Heart right ventricle (tissue), 16 donors: ENCODE measurements around the gene INPP1. TPM values are rescaled to one million over a fixed set of nuclear protein-coding genes. Genes with fewer than 3 reads are reported as not detected.

Experiments used
- ATAC-seq, 8 donors: fragments of 200-7000 bp; cut with Tn5 transposase; one replicate each; pipeline ENCODE4 v1.9.1; 2020; ENCODE audit warnings: mild to moderate bottlenecking in 8 of 8, moderate library complexity in 8 of 8, moderate number of reproducible peaks in 1 of 8
- DNase-seq, 2 donors: peaks; one replicate each; pipeline ENCODE4 v3.0.0-alpha.2; 2020
- H3K27ac ChIP-seq, 10 donors: fragments of 200-600 bp; sonication (generic) in 2 of 10; one replicate each; pipeline versions ENCODE4 v1.5.0 to v1.8.0; 2020 to 2022; ENCODE audit warnings: mild to moderate bottlenecking in 3 of 10
- H3K27me3 ChIP-seq, 7 donors: fragments of 200-600 bp; one replicate each; pipeline ENCODE4 v1.8.0; 2021 to 2022; ENCODE audit warnings: mild to moderate bottlenecking in 2 of 7
- H3K36me3 ChIP-seq, 9 donors: fragments of 200-600 bp; sonication (generic) in 1 of 9; one replicate each; pipeline versions ENCODE4 v1.5.0 to v1.8.0; 2020 to 2022; ENCODE audit warnings: mild to moderate bottlenecking in 2 of 9
- H3K4me1 ChIP-seq, 9 donors: fragments of 200-600 bp; sonication (generic) in 1 of 9; one replicate each; pipeline versions ENCODE4 v1.5.0 to v1.8.0; 2020 to 2022; ENCODE audit warnings: mild to moderate bottlenecking in 4 of 9
- H3K4me3 ChIP-seq, 10 donors: fragments of 200-600 bp; sonication (generic) in 2 of 10; one replicate each; pipeline versions ENCODE4 v1.5.0 to v1.8.0; 2020 to 2022; ENCODE audit warnings: mild to moderate bottlenecking in 7 of 10, moderate library complexity in 2 of 10
- H3K9me3 ChIP-seq, 11 donors: fragments of 200-600 bp in 10 of 11; sonication (generic) in 2 of 11; one replicate each; pipeline versions ENCODE4 v1.5.0 to v1.8.0; 2013 to 2022; ENCODE audit warnings: mild to moderate bottlenecking in 2 of 11, control low read depth in 1 of 11, moderate library complexity in 1 of 11
- WGBS, 2 donors: extraction: QIAGEN DNeasy Blood & Tissue Kit; methylation state at CpG; one replicate each; pipeline ENCODE4 v1.1.7; 2013; ENCODE audit warnings: inconsistent platforms in 1 of 2; 5-methylcytosine and 5-hydroxymethylcytosine counted together
- intact Hi-C, 10 donors: fragments of 100-400 bp; cut with DNase I; formaldehyde crosslinking; loops; one replicate each; pipeline versions ENCODE4 v1.11.1 to v1.14.2; 2022
- polyA plus RNA-seq, 2 donors: library from polyadenylated mRNA; stranded (reverse); fragments of 200-250 nt; gene quantifications; one replicate each; pipeline ENCODE4 v1.2.3, GENCODE V29; 2013
- total RNA-seq, 10 donors: library from RNA; stranded (reverse); fragmentation: NEBNext Ultra II Directional in 3 of 10; extraction: Animal tissue kit (Norgen Biotek cat#: 25700) in 3 of 10; gene quantifications; one replicate each; pipeline versions ENCODE4 v1.2.1 to v1.2.4, GENCODE V29; 2021 to 2023
- TF ChIP-seq, protein P1 (sequence below), 9 donors: fragments of 200-600 bp; sonication (generic) in 2 of 9; IDR thresholded peaks; one replicate each; pipeline versions ENCODE4 v1.5.0 to v1.8.0; 2021 to 2022; ENCODE audit warnings: antibody characterized with exemption in 9 of 9, mild to moderate bottlenecking in 5 of 9, moderate library complexity in 1 of 9
- donor health status: Arrhythmogenic right ventricular cardiomyopathy.
- donor health status: ischemic (EF 13 %, LVEDD 7.1; RV severe dilation, severe dysfunction).
- donor health status: healthy with polysubstance abuse.
- donor health status: DM: no; HTN: yes; CAD: no.
- donor health status: DM: no; HTN: no; CAD: no.
- donor health status: ischemic (EF 25% LVEDD 6.9; RV normal size, moderate dysfunction).
- donor health status: ischemic (EF 25% LVEDD 5.7; RV mildly dilated, moderate dysfunction).
- donor health status: healthy.
- donor health status: DM: yes; HTN: yes; CAD: no.
- donor health status: Ischemic cardiomyopathy.
- donor health status: ischemic (EF 35%, LVEDD 5.7; RV mildly dilated, moderate dysfunction).
- donor health status: nonischemic (EF 11% LVEDD 7.7; RV severe dilation, severe dysfunction).
- donor health status: DM: yes; HTN: yes; CAD: no.
- donor health status: PGD.
- donor health status: ischemic (EF 29% LVEDD 5.4; RV normal size, mild dysfunction).
- donor health status: nonischemic (EF 23%, LVEDD 6.1; RV moderate dilation, normal function).

Gene INPP1
- total and polyA plus RNA-seq, 12 donors: 10.4 to 29.5 (median 16.6) TPM

DNA sequence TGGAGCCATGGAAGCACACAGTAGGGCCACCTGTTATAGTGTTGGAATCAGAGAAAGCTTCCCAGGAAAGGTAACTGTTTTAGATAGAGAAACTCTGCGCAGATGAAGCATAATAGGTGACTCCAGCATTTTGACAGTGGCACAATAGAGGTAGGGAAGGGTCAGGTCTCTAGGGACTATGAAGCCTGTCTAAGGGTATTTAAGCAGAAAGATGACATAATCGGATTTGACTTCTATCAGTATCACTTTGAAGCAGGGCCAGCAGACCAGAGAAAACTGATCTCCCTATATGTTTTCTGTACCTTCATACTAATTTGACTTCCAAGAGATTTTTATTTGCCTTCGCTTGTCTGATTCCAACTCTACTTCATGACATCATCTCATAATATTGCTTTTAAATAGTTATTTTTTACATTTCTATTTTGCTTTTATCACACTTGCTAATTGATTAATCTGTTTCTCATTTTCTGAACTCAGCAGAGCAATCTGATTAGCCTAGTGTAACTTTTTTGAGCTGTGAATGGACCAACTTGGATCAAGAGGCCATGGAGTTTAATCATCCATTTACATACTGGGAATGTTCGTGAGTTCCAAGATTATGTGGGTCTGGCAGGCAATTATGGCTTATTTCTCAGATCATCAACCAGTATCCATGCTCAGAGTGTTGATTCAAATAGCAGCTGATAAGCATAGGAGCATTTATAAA lies 15.4 kb upstream of the INPP1 start:
- Histone ChIP-seq H3K4me1 (no peaks in the 10 kb centered on the region), H3K4me3 (no peak overlapping the region), H3K36me3 (no peaks in the 10 kb centered on the region), H3K9me3 (no peaks in the 10 kb centered on the region), H3K27ac (no peak overlapping the region), H3K27me3 (no peaks in the 10 kb centered on the region)
- WGBS, 2 donors: 77 to 81% methylated on average over 4 of the region's 4 CpGs
- no peak for DNase-seq
- TF ChIP-seq, protein P1, sequence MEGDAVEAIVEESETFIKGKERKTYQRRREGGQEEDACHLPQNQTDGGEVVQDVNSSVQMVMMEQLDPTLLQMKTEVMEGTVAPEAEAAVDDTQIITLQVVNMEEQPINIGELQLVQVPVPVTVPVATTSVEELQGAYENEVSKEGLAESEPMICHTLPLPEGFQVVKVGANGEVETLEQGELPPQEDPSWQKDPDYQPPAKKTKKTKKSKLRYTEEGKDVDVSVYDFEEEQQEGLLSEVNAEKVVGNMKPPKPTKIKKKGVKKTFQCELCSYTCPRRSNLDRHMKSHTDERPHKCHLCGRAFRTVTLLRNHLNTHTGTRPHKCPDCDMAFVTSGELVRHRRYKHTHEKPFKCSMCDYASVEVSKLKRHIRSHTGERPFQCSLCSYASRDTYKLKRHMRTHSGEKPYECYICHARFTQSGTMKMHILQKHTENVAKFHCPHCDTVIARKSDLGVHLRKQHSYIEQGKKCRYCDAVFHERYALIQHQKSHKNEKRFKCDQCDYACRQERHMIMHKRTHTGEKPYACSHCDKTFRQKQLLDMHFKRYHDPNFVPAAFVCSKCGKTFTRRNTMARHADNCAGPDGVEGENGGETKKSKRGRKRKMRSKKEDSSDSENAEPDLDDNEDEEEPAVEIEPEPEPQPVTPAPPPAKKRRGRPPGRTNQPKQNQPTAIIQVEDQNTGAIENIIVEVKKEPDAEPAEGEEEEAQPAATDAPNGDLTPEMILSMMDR (IDR thresholded peaks at IDR 0.05): no peak
- intact Hi-C loops: loop anchor here in 3 of 10 donors (5.0 kb wide), 2 partner anchors 39 to 44 kb away; no protein-coding TSS in a partner anchor
- no peak for ATAC-seq

DNA sequence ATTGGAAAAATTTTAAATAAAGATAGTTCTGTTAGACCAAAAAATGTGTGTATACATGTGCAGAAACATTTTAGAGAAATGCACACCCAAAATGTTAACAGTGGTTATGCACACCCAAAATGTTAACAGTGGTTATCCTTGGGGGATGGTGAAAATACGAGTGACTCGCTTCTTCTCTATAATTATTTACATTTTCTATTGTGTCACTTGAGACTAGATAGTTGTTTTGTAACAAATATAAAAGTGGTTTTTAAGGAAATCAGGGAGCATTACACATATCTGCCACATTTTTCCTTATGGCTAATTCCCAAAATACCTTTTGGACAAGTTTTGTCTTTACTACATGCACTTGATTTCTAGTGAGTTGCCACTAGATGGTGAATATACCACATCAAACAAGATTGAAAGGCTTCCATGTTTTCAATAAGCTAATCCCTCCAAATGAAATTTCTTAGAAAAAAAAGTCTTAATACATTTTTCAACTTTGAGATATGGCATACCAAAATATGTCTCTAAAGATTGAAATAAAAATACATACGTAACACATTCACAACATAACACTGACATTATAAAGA lies 14.7 kb upstream of the INPP1 start:
- TF ChIP-seq, protein P1 (IDR thresholded peaks at IDR 0.05): peak in 8 of 9 donors; percentile 10 to 52 (median 30)
- intact Hi-C loops: loop anchor here in 3 of 10 donors (5.0 kb wide), 2 partner anchors 39 to 44 kb away; no protein-coding TSS in a partner anchor
- 93% methylated on average over 3 of the region's 3 CpGs for WGBS, 2 donors
- Histone ChIP-seq H3K27me3 (no peaks in the 10 kb centered on the region), H3K36me3 (no peaks in the 10 kb centered on the region), H3K4me3 (no peak overlapping the region), H3K27ac (no peak overlapping the region), H3K9me3 (no peaks in the 10 kb centered on the region), H3K4me1 (peaks cover 0 to 6% (median 0%) of the 10 kb centered on the region in 9 donors)
- no peak for DNase-seq
- no peak for ATAC-seq

DNA sequence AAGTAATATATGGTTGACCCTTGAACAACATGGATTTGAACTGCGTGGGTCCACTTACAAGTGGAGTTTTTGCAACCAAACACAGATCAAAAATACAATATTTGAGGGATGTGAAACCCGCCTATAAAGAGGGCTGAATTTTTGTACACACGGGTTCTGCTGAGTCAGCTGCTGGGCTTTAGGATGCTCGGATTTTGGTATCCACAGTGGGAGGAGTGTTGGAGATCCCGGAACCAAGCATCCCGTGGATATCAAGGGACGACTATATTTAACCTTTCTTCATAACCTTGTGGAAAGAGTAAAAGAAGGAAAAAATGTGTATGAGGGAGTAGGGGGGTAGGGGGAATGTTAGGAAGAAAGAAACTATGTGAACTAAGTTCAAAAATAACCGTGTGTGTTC lies 10.0 kb upstream of the INPP1 start:
- ATAC-seq (peak in 1 of 8 donors; percentile 16), DNase-seq (no peak)
- no peaks in the 10 kb centered on the region for H3K36me3 ChIP-seq
- 66 to 73% methylated on average over 8 of the region's 8 CpGs for WGBS, 2 donors
- no peak overlapping the region for H3K4me3 ChIP-seq
- peaks cover 0 to 23% (median 7%) of the 10 kb centered on the region in 9 donors for H3K4me1 ChIP-seq
- no peaks in the 10 kb centered on the region for H3K27me3 ChIP-seq
- peak overlapping the region in 4 of 10 donors; percentile 50 to 72 (median 58) for H3K27ac ChIP-seq
- TF ChIP-seq, protein P1 (IDR thresholded peaks at IDR 0.05): no peak
- peaks cover 0 to 4% (median 0%) of the 10 kb centered on the region in 11 donors for H3K9me3 ChIP-seq
- intact Hi-C loops: loop anchor here in 1 of 10 donors (10.0 kb wide), 1 partner anchor 471 kb away; no protein-coding TSS in a partner anchor

DNA sequence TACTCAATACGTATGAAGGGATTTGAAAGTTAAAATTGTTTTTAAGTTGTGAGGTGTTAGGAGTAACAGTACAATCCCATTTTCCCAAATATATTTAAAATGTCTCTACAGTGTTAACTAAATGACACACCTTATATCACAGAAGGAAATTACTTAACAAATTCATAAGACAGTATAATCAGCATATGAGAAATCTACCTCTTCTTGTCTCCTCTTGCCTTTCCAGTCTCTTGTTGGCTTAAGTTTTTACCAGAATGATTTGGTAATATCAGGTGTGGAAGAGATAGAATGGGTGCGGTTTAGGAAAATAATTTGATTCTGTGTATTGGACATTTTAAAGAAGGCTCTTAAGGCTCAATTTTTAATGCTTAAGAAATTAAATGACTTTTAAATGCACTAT lies 9.5 kb upstream of the INPP1 start:
- WGBS, 2 donors: 78 to 85% methylated on average over 2 of the region's 2 CpGs
- Histone ChIP-seq H3K4me1 (peaks cover 0 to 23% (median 7%) of the 10 kb centered on the region in 9 donors), H3K4me3 (no peak overlapping the region), H3K27me3 (no peaks in the 10 kb centered on the region), H3K9me3 (peaks cover 0 to 4% (median 0%) of the 10 kb centered on the region in 11 donors), H3K27ac (peak overlapping the region in 7 of 10 donors; percentile 33 to 72 (median 52)), H3K36me3 (no peaks in the 10 kb centered on the region)
- intact Hi-C loops: loop anchor here in 1 of 10 donors (10.0 kb wide), 1 partner anchor 471 kb away; no protein-coding TSS in a partner anchor
- DNase-seq (no peak), ATAC-seq (no peak)
- TF ChIP-seq, protein P1 (IDR thresholded peaks at IDR 0.05): no peak
